WTC11 (cell line): ENCODE data around the gene C9orf50. TPM values are rescaled to one million over a fixed set of nuclear protein-coding genes. Genes with fewer than 3 reads are reported as not detected.

Experiments used
- ATAC-seq: fragments of 200-7000 bp; cut with Tn5 transposase; 2 replicates; pipeline ENCODE4 v1.10.0; 2021; ENCODE audit warnings: mild to moderate bottlenecking, moderate library complexity
- CTCF ChIA-PET: fragments of 300-600 bp; sonication (Branson Sonifier 250); formaldehyde crosslinking; loops from one replicate; lab custom pipeline; 2021; ENCODE audit warnings: antibody characterized with exemption; lab: Charles Lee
- POLR2A ChIA-PET: fragments of 350-600 bp; sonication (Branson Sonifier 250); formaldehyde crosslinking; loops from one replicate; lab custom pipeline; 2021; ENCODE audit warnings: antibody characterized with exemption; lab: Charles Lee
- DNase-seq: peaks from one replicate; pipeline ENCODE4 v3.0.0; 2021; ENCODE audit warnings: low spot score
- H3K27ac Mint-ChIP-seq: 2 replicates; pipeline ENCODE4 v1.8.0; 2021; ENCODE audit warnings: mixed read lengths
- H3K27me3 Mint-ChIP-seq: 2 replicates; pipeline ENCODE4 v1.8.0; 2021; ENCODE audit warnings: low read depth, mild to moderate bottlenecking, moderate library complexity, mixed read lengths
- H3K36me3 Mint-ChIP-seq: 2 replicates; pipeline ENCODE4 v1.8.0; 2021; ENCODE audit warnings: mixed read lengths
- H3K4me1 Mint-ChIP-seq: 2 replicates; pipeline ENCODE4 v1.8.0; 2022; ENCODE audit warnings: mixed read lengths
- H3K4me3 Mint-ChIP-seq: 2 replicates; pipeline ENCODE4 v1.8.0; 2021; ENCODE audit warnings: mild to moderate bottlenecking, moderate library complexity, mixed read lengths
- H3K9me3 Mint-ChIP-seq: 2 replicates; pipeline ENCODE4 v1.8.0; 2021; ENCODE audit warnings: mixed read lengths
- AR ChIP-seq: fragments of 250-450 bp; sonication (Bioruptor Pico); IDR thresholded peaks from 2 replicates; pipeline ENCODE4 v1.9.0; 2021; ENCODE audit warnings: mild to moderate bottlenecking
- ERG ChIP-seq: fragments of 250-450 bp; sonication (Bioruptor Pico); IDR thresholded peaks from 2 replicates; pipeline ENCODE4 v1.8.0; 2021; ENCODE audit warnings: mild to moderate bottlenecking
- FOXP1 ChIP-seq: sonication (generic); formaldehyde crosslinking; IDR thresholded peaks from 2 replicates; pipeline ENCODE4 v1.8.0; 2022; ENCODE audit warnings: missing genetic modification reagents, mild to moderate bottlenecking, moderate library complexity, borderline replicate concordance
- JUN ChIP-seq: sonication (generic); formaldehyde crosslinking; IDR thresholded peaks from 2 replicates; pipeline ENCODE4 v1.8.0; 2023; ENCODE audit warnings: mild to moderate bottlenecking, missing genetic modification reagents
- NFATC4 ChIP-seq: fragments of 250-450 bp; sonication (Bioruptor Pico); IDR thresholded peaks from 2 replicates; pipeline ENCODE4 v1.9.0; 2021; ENCODE audit warnings: mild to moderate bottlenecking
- PREB ChIP-seq: sonication (generic); formaldehyde crosslinking; IDR thresholded peaks from 2 replicates; pipeline ENCODE4 v1.8.1; 2022; ENCODE audit warnings: mild to moderate bottlenecking, missing genetic modification reagents, moderate library complexity, borderline replicate concordance
- PRRX2 ChIP-seq: fragments of 250-450 bp; sonication (Bioruptor Pico); IDR thresholded peaks from 2 replicates; pipeline ENCODE4 v1.8.0; 2021; ENCODE audit warnings: mild to moderate bottlenecking
- SMAD4 ChIP-seq: sonication (generic); formaldehyde crosslinking; IDR thresholded peaks from 2 replicates; pipeline ENCODE4 v1.8.0; 2022; ENCODE audit warnings: mild to moderate bottlenecking, missing genetic modification reagents
- ZBTB43 ChIP-seq: sonication (generic); formaldehyde crosslinking; IDR thresholded peaks from 2 replicates; pipeline ENCODE4 v1.8.1; 2023; ENCODE audit warnings: mild to moderate bottlenecking, missing genetic modification reagents
- ZNF219 ChIP-seq: sonication (generic); formaldehyde crosslinking; IDR thresholded peaks from 2 replicates; pipeline ENCODE4 v1.8.0; 2023; ENCODE audit warnings: missing genetic modification reagents, mild to moderate bottlenecking, borderline replicate concordance
- ZNF281 ChIP-seq: sonication (generic); formaldehyde crosslinking; IDR thresholded peaks from 2 replicates; pipeline ENCODE4 v1.8.0; 2023; ENCODE audit warnings: mild to moderate bottlenecking, missing genetic modification reagents
- ZSCAN18 ChIP-seq: fragments of 250-450 bp; sonication (Bioruptor Pico); IDR thresholded peaks from 2 replicates; pipeline ENCODE4 v2.1.2; 2022; ENCODE audit warnings: mild to moderate bottlenecking, moderate library complexity
- total RNA-seq: library from RNA; stranded (reverse); gene quantifications from 3 replicates; pipeline ENCODE4 v1.2.3, GENCODE V29; 2021

Gene C9orf50
- total RNA-seq, 1 experiment from 2014 or later = 0.11 TPM

GRCh38 chr9:129639756-129640085, 18.8 kb upstream of the C9orf50 start:
- no peaks in the 10 kb centered on the region; the same call in 1 of the 2 replicates for H3K27me3 Mint-ChIP-seq
- H3K4me3 Mint-ChIP-seq = peak overlapping the region; percentile 79
- ChIA-PET POLR2A (interaction anchor here (0.5 kb wide), 1 partner anchor 629 kb away, joined by 3 read pairs; no protein-coding TSS in a partner anchor), CTCF (interaction anchor here (1.1 to 3.4 kb wide), 7 partner anchors 10 to 508 kb away, joined by 3 to 24 read pairs (median 6); partner anchors contain the start of gene NTMT1)
- H3K4me1 Mint-ChIP-seq = peaks cover 14% of the 10 kb centered on the region
- DNase-seq = no peak
- H3K36me3 Mint-ChIP-seq = peaks cover 14% of the 10 kb centered on the region
- H3K27ac Mint-ChIP-seq = no peak overlapping the region
- TF ChIP-seq PRRX2 (no peak), ZNF281 (CRISPR knock-in tag) (no peak), ERG (CRISPR knock-in tag) (no peak), FOXP1 (no peak), NFATC4 (CRISPR knock-in tag) (no peak), ZBTB43 (CRISPR knock-in tag) (no peak), ZSCAN18 (CRISPR knock-in tag) (no peak), SMAD4 (no peak)
- TF ChIP-seq, all 79 proteins: peak for 0
- no peak for ATAC-seq
- no peaks in the 10 kb centered on the region for H3K9me3 Mint-ChIP-seq

- H3K36me3 Mint-ChIP-seq = peaks cover 15% of the 10 kb centered on the region
- H3K27ac Mint-ChIP-seq = no peak overlapping the region
- DNase-seq (no peak), ATAC-seq (no peak)
- ChIA-PET POLR2A (no interaction called here), CTCF (interaction anchor here (1.1 to 3.4 kb wide), 7 partner anchors 9 to 507 kb away, joined by 3 to 24 read pairs (median 6); partner anchors contain the start of gene NTMT1)
- peaks cover 14% of the 10 kb centered on the region for H3K4me1 Mint-ChIP-seq
- H3K9me3 Mint-ChIP-seq = no peaks in the 10 kb centered on the region
- H3K4me3 Mint-ChIP-seq = no peak overlapping the region
- H3K27me3 Mint-ChIP-seq = no peaks in the 10 kb centered on the region; the same call in 1 of the 2 replicates
- no peak for TF ChIP-seq PREB (CRISPR knock-in tag)
- no peak for TF ChIP-seq JUN (CRISPR knock-in tag)
- no peak for TF ChIP-seq AR (CRISPR knock-in tag)
- TF ChIP-seq ZNF219 (CRISPR knock-in tag) = no peak
- TF ChIP-seq, all 79 proteins: peak for 0
Observed at GRCh38 chr9:129639034-129639630, 18.2 kb upstream of the C9orf50 start.
